Non-pigmented ciliary epithelial cell (primary cell): ENCODE data around the gene LSM12.
"Not testable (repeated sequence)": the region's sequence is repeated elsewhere in the genome, so short reads cannot be mapped to it uniquely, and the experiment has no call there.

ENCODE experiments used
- DNase-seq: peaks from one replicate; pipeline ENCODE4 v3.0.0-alpha.2; 2010; ENCODE audit warnings: low read depth

LSM12 gene

DNA sequence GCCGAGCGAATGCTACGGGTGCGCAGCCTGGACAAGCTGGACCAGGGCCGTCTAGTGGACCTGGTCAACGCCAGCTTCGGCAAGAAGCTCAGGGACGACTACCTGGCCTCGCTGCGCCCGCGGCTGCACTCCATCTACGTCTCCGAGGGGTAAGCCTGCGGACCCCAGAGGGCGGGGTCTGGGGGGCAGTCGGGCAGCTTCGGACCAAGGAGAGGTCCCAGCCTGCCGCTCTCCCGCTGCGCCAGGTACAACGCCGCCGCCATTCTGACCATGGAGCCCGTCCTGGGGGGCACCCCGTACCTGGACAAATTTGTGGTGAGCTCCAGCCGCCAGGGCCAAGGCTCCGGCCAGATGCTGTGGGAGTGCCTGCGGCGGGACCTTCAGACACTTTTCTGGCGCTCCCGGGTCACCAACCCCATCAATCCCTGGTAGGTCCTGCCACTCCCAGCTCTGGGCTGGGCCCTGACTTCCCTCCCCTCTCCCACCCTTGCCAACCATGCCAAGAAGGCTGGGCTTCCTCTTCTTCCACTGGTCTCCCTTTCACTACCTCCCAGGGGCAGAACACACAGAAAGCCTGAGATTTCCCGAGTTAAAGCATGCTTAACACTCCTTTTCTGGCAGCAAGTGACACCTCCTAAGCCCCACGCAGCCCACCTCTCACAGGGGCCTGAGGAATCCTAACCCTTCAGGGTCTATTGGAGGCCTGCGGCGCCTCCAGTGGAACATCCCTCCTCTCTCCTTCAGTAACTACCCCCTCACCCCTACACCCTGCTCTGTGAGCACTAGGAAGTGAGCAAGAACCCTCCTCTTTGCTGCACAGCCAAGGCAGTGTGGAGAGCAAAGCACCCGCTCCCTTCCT, 58.9 kb downstream of the LSM12 start:
- no peak for DNase-seq

GRCh38 chr17:44006598-44007345, 59.7 kb downstream of the LSM12 start:
- DNase-seq, result peak; percentile 89

- DNase-seq, result no peak
Measured at GRCh38 chr17:44006272-44006597, 60.2 kb downstream of the LSM12 start.

- DNase-seq, result no peak
Measured at GRCh38 chr17:44005527-44006271, 60.8 kb downstream of the LSM12 start.

DNA sequence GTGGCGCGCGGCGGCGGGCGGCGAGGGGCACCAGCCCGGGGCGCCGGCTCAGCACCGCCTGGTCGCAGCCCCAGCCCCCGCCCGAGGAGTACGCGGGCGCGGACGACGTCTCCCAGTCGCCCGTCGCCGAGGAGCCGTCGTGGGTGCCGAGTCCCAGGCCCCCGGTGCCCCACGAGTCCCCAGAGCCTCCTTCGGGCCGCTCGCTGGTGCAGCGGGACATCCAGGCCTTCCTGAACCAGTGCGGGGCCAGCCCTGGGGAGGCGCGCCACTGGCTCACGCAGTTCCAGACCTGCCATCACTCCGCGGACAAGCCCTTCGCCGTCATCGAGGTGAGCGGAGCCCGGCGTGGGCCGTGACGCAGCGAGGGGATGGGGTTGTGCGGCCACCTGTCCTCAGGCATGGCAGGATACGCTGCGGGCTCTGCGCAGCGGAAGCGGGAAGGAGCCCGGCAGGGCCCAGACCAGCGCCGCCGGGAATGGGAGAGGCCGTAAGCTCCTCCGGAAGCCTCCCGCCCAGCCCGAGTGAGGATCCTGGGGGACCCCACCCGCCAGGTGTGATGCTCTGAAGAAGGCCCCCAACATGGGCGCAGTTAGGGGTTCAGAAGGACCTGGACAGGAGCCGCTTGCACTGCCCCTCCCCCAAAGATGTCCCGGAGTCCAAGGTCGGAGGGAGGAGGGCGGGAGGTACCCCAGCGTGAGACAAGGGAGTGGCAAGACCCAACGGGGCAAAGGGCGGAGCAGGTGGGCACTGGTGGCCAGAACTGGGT, 61.5 kb downstream of the LSM12 start:
- DNase-seq, result no peak

GRCh38 chr17:44004077-44004760, 62.3 kb downstream of the LSM12 start, which contains the start of gene NAGS:
Gene NAGS, plus strand, starts transcription at chr17:44004622. Its CDS starts 42 bp downstream, at chr17:44004664.
- DNase-seq, result no peak

- DNase-seq, result peak; percentile 30
Measured at GRCh38 chr17:44002141-44002848, 64.2 kb downstream of the LSM12 start.

DNA sequence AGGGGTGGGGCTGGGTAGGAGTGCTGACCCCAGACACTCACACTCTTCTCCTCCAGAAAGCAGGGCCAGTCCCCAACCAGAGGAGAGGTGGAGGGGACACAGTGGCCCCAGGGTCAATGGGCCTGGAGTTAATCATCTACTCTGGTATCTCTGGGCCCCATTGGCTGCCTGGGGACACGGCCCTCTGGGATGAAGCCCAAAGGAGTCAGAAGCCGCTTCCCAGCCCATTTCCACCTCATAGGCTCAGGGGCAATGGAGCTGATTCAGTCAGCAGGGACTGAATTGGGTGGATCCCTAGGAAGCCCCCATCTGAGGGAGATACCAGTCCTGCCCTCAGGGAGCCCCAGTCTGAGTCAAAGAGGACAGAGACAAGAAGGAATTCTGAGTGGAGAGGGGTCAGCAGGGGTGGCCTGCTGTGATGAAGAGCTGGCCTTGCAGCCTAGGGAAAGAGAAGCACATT, 65.0 kb downstream of the LSM12 start:
- no peak for DNase-seq

DNA sequence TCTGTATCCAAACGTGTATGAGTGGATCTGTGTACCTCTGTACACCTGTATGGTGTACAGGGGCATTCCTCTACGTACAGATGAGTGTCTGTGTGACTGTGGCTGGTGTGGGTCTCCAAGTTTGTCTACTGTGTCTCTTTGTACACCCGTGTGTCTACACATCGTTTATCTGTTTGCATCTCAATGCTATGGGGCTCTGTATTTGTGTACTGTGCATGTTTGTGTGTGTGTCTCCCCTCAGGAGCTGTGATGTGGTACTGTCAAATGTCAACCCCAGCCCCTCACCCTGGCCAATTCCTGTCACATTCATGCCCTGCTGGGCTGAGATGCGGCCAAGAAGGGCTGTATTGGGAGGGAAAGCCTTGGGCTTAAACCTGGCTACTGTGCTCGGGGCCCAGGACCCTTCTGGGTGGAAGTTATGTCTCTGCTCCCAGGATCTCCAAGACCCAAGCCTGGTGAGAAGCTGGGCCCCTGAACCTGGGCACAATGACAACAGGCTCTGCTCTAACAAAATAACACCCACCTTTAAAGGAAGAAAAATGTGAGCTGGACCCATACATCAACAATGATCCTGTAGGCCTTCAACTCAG, 65.5 kb downstream of the LSM12 start:
- no peak for DNase-seq

- no peak for DNase-seq
Measured at GRCh38 chr17:44000141-44000860, 66.2 kb downstream of the LSM12 start.

GRCh38 chr17:43999024-43999423, 67.4 kb downstream of the LSM12 start:
- DNase-seq, result no peak

GRCh38 chr17:43998552-43998951, 67.9 kb downstream of the LSM12 start:
- no peak for DNase-seq

DNA sequence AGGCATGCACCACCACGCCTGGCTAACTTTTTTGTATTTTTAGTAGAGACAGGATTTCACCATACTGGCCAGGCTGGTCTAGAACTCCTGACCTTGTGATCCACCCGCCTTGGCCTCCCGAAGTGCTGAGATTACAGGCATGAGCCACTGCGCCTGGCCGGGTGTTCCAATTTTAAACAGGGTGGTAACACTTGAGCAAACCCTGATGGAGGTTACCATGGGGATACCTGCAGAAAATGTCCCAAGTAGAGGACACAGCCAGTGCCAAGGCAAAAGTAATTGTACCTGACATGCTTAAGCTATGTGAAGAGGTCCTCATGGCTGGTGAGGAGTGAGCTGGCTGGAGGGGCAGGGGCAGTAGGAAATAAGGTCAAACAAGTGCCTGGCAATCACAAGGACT, 69.3 kb downstream of the LSM12 start:
- not testable (repeated sequence) for DNase-seq

- DNase-seq, result no peak
Measured at GRCh38 chr17:43995150-43995471, 71.4 kb downstream of the LSM12 start.

GRCh38 chr17:43994272-43995149, 72.0 kb downstream of the LSM12 start:
- no peak for DNase-seq

- DNase-seq, result no peak
Measured at GRCh38 chr17:43992641-43993040, 73.8 kb downstream of the LSM12 start.

DNA sequence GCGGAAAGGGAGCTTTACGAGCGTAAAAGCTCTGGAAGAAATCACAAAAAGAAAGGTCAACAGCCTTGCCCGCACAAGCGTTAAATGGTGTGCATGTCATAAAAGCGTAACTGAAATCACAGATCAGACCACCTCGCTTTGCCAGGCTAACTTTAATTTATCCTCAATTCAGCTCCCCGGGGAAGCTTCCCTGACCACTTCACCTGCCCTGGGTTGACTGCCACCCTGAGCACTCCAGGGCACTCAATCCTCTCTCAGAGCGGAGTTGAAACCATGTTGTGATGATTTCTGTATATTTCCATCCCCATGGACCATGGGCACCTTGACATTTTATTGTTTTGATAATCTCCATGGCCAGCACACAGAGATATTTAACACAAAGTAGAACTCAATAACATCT, 78.2 kb downstream of the LSM12 start:
- no peak for DNase-seq
